Tracheal epithelial cell (primary cell): ENCODE results near the gene NAAA. TPM values are rescaled to one million over a fixed set of nuclear protein-coding genes. Genes with fewer than 3 reads are reported as not detected.

ENCODE experiments used
- total RNA-seq: library from RNA; depleted of rRNA; stranded (reverse); fragments of >200 nt; gene quantifications from 2 replicates; pipeline ENCODE4 v1.2.1, GENCODE V29; 2014

NAAA gene
- 39.8 and 72.7 TPM in 2 replicates for total RNA-seq

DNA sequence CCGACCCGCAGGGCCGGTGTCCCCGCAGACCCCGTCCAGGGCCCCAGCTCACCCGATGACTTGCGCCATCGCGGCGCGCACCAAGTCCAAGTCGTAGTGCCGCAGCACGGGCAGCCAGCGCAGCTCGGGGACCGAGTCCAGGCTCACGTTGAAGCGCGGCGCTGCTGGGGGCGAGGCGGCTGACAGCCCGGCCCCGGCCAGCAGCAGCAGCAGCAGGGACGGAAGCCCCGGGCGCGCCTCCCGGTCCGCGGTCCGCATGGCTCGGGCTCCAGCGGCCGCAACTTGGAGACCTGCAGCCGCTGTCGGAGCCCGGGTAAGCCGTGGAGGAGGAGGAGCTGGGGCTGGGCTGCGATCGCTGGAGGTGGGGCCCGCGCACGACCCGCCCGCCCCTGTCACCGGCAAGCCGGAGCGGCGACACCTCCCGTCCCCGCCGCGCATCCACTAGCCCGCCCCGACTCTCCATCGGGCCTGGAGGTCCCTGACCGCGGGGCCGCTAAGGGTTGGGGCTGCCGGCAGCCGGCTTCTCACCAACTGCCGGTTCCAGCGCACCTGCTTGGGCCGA is at the start of gene NAAA:
NAAA (minus strand) TSS at position 322 of the 562 bp plus-strand sequence; CDS start at position 258, 64 bp downstream.

DNA sequence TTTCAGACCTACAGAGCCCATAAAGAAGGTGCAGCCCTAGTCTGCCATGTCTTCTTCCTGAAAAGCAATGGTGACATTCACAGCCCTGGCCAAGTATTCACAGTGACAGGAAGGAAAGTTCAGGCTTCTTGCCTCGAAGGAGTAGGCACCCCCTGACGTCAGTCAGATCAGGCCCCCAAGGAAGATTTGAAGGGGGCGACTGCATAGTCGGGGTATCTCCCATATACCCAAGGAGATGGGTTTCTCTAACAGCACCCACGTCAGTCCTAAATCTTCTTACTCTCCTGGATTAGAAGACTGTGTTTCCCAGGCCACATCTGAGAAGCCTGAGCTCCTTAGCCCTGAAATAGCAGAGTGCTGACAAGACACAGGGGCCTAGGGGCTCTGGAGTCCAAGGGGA is 38.5 kb downstream of the NAAA start, which contains the start of gene PPEF2:
PPEF2 (minus strand) TSS at position 101 of the 400 bp plus-strand sequence. CDS start 6,127 bp downstream, outside the sequence.

Other genes starting within 250 kb of the NAAA start
- 80.0 and 117 TPM in 2 replicates for gene USO1, start 216.4 kb downstream of the NAAA start, total RNA-seq
- 0.24 TPM in 1 of 2 replicates, not detected in the other for gene PPEF2, start 38.6 kb downstream of the NAAA start, total RNA-seq
- 32.5 and 49.7 TPM in 2 replicates for gene SDAD1, start 49.9 kb upstream of the NAAA start, total RNA-seq
- gene CXCL9, start 66.5 kb upstream of the NAAA start, total RNA-seq: not detected in 2 replicates
- 0.64 and 13.0 TPM in 2 replicates for gene CXCL10, start 82.5 kb upstream of the NAAA start, total RNA-seq
- 2.2 TPM in 1 of 2 replicates, not detected in the other for gene CXCL11, start 95.1 kb upstream of the NAAA start, total RNA-seq
- gene ART3, start 133.7 kb upstream of the NAAA start, total RNA-seq: not detected in 2 replicates
- gene NUP54, start 207.4 kb upstream of the NAAA start, total RNA-seq: 53.7 and 55.2 TPM in 2 replicates